GM19463 (cell line): ENCODE measurements around the gene JAK1.
"Not testable (repeated sequence)": the region's sequence is repeated elsewhere in the genome, so short reads cannot be mapped to it uniquely, and the experiment has no call there.

Experiments used
- ATAC-seq: cut with Tn5 transposase; IDR thresholded peaks from one replicate; pipeline ENCODE4 v1.9.1; 2021; ENCODE audit warnings: mild to moderate bottlenecking, moderate library complexity; ENCODE audit not compliant: unreplicated experiment

Gene JAK1

DNA sequence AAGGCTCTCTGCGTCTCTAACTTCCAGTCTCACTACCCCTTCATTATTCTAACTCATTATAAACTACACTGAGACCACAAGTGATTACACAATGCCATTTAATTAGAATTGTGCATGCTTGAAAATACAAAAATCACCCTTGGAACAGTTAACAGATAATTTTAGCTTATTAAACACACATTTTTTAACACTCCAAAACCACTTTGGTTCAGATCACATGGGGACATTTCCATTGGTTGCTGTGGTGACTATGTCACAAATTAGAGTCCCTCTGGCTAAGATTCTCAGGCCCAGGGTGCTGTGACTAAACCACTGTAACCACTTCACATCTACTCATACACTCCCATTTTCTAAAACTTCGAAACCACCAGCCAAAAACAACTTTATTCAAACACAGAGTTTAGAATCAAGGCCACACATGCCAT is 43.0 kb downstream of the JAK1 start:
- ATAC-seq, result no peak

DNA sequence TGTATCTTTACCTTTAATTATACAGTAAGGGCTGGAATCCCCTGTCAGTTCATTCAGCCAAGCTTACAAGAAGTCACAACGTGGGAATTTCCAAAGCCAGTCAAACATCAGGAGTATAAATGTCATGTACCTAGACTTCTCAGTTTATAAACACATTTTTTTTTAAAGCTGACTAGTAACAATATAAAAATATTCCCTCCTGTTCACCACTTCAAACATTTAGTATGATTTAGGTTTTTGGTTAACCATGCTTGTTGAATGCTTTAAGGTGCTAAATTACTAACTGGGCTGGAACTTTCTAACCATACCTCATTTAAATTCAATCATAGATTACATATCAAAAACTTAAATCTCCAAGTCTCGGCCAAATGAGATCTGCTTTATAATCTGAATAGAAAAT is 44.0 kb downstream of the JAK1 start:
- no peak for ATAC-seq

DNA sequence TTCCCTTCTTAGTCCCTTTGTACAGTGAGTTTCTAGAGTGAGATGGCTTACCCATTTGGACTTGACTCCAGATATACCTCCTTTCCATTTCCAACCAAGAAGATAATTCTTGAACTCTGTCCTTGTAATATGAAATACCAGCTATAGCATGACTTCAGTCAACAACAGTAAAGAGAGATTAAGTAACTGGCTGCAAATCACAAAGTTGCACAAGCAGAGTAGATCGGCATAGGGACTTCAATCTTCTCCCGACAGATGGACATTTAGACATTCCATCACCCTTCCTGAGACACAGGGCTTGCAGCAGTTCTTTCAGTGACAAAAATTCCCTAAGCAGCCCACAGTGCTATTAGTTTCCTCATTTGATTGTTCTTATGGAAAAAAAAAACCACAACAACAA is 44.6 kb downstream of the JAK1 start:
- ATAC-seq, result no peak

DNA sequence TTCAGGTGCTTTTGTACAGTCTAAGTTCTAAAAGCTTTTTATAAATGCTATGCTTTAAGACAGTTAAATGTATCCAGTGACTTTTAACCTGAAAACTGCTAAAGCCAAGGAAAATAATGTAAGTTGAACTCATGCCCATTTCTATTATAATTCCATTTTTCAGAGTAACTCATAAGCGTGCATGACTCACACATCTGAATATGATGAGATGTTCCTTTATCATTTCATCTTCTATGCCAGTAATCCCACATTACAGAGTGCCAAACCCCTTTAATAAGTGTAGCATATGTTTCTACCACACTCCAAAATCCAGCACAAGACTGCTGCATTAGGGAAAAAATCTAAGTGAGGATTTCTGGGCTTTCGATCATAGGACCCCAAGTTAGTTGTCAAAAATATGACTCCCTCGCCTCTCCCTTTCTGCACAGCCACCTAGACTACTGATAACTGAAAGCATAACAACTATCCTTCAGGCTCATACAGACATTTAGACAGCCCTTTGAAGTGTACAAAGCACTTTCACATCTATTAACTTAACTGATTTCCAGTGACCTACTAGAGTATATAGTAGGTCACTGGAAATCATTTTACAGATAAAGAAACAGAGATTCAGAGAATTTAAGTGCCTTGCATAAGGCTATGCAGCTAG is 45.3 kb downstream of the JAK1 start:
- ATAC-seq, result no peak

DNA sequence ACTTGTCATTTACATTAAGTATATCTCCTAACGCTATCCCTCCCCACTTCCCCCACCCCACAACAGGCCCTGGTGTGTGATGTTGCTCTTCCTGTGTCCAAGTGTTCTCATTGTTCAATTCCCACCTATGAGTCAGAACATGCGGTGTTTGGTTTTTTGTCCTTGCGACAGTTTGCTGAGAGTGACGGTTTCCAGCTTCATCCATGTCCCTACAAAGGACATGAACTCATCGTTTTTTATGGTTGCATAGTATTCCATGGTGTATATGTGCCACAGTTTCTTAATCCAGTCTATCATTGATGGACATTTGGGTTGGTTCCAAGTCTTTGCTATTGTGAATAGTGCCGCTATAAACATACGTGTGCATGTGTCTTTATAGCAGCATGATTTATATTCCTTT is 47.2 kb downstream of the JAK1 start:
- not testable (repeated sequence) for ATAC-seq

DNA sequence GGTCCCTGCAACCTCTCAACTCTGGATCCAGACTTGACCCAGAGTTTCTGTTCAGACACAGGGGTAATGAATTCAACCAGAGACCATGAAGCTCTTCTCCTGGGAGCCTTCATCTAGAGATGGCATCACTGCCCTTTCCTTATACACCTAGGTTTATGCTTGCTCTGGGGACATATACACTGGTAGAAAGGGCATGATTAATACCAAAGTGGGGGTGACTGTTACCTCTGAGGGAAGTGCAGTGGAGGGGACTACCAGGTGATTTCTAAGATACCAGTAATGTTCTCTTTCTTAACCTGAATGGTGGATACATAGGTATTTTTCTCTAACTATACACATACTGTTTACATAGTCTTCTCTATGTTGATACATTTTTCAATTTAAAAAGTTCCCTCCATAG is 48.4 kb downstream of the JAK1 start:
- ATAC-seq, result no peak

DNA sequence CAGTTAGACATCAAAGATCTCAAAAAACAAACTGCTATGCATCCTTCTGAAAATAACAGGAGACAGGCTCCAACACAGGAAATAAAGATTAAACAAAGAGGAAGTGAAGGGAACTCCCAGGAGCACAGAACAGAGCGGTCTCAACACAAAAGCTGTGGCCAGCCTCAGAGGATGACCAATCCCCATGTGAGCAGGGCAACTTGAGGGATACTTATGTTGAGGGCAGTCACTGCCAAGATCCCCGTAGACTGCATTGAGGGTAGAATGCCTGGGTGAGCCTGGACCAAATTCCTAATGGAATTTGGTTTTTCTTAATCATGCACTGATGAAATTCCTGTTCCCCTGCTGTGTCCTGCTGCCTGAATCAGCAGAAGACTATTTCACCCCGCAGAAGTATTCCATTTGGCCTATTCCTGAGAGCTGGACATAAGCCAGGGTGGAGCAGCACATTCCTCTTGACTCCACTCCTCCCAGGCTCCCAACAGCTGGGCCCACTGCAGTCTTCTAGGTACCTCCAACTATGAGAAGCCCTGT is 49.0 kb downstream of the JAK1 start:
- ATAC-seq, result no peak

DNA sequence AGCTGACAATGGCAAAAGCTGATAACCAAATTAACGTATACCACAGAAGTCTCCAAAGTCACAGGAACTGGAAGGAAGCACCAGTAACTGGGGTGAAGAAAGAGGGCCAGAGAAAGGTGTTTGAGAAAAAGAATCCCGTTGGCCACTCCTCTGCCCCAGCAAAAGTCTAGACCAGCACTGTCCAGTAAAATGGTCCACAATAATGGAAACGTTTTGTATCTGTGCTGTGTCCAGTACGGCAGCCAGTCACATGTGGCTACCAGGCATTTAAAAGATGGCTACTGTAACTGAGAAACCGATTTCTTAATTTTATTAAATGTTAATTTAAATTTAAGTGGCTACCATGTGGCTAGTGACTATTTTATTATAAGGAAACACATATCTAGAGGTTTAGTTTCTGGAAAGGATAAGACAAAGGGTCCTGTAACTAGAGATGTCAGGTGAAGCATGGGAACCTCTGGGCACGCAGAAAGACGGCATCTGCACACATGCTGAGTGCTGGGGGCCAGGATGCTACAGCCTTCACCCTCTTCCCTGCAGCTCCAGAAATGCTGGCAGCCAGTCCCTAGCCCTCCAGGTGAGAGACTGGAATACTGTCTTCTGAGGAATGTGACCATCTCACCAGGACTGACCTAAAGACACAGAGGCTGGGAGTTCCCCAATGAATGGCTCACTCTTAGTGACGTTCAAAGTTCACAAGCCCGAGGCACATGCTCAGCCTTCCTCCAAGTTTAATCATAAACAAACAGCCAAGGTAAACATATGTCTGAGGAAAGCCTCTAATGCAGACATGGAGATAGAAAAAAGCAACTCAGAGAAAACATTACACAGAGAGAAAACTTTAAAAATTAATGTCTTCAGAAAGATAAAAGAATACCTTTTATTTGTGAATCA is 50.7 kb downstream of the JAK1 start:
- no peak for ATAC-seq

DNA sequence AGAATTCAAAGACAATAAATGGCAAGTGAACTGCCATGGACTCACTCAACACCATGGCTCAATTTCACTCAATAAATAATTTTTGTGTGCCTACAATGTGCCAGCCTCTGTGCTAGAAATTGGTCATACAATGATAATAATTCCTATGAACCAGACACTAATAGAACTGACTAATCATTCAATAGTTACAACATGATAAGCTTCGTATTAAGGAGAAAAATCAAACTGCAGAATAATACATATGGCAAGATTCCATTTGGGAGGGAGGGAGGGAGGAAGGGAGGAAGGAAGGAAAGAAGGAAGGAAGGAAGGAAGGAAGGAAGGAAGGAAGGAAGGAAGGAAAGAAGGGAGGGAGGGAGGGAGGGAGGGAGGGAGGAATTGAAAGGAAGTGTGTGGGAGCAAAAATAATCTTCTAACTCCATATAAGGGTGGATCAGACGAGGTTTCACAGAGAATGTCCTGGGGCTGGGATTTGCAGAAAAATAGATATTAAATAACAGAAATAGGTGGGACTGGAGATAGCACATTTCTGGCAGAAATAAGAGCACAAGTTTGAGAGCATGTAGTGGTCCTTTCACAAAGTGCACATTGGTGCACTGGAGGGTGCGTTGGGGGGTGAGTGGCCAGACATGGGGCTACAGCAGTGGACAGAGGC is 52.9 kb downstream of the JAK1 start:
- ATAC-seq, result no peak

DNA sequence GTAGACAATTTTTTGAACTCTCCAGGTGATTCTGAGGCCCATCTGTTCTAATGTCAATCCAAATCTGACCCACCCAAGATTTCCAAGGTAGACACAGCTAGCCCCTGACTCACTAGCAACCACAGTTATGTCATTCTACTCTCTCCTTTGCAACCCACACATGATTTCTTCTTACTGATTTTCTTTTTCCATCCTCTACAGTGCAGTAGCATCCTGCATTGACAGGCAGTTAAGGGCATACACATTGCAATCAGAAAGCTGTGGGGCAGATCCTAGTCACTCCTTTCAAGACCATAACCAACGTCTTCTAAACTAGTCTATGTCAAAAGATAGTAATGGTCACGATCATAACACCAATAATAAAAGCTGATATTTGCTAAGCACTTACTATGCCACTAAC is 54.2 kb downstream of the JAK1 start:
- no peak for ATAC-seq

DNA sequence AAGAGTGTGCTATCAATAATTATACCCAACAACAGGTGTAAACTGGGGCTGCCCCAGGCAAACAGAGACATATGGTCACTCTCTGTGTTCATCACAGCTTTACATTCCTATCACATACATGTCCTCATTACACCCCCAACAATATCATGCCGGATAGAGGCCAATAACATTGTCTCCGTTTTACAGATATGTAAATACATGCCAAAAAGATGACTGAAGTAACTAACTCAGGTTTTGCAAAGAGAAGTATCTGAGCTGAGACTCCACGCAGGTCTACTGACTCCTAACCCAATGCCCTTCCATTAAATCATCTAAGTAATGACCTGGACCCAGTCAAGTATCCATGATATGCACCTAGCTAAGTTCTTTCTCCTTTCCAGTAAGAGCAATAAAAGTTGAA is 55.0 kb downstream of the JAK1 start:
- no peak for ATAC-seq

DNA sequence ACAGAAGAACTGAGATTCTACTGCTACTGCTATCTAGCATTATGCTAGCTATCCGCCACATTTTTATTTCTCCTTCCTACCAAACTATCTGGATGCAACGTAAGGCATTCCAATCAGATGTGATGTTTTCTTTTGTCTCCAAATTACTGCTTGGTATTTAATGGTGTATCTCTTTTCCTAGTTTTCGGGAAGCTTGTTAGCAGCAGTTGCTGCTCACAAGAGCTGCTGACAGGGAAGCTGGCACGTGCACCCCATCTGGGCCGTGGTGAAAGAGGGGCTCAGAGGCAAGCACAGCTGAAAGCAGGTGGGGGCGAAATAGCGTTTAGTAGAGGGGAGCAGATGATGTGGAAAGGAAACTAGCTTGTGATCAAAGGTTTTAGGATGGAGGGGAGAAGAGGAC is 57.3 kb downstream of the JAK1 start:
- no peak for ATAC-seq

DNA sequence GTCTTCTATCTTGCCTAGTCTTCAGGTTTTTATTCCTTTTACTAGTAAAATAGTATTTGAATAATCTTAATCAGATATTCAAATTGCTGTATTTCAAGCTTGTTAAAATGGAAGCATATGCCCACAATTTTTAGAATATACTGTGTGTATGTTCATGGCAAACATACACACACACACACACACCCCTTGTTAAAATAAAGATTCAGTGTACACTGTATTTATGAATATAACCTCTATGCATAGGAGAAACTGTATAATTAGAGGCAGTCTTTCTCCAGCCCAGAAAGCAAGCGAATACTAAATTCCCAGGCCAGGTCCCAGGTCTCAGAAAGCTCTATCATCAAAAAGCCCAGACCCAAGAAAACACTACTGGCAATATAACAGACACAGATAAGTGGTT is 57.8 kb downstream of the JAK1 start:
- ATAC-seq, result no peak

DNA sequence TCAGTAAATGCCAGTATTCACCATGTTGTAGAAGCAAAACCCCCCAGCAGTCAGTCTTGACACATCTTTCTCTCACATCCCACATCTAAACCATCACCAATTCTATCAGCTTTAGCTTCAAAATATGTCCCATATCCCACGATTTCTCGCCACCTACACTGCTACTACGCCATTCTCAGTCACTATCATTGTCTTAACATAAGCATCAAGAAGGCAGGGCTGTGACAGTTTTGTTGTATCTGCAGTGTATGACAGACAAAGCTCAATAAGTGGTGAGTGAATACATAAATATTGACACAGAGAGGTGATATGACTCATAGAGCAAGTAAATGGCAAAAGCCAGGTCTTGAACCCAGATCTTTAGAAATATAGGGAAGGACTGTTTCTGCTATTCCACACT is 59.9 kb downstream of the JAK1 start:
- ATAC-seq, result no peak

DNA sequence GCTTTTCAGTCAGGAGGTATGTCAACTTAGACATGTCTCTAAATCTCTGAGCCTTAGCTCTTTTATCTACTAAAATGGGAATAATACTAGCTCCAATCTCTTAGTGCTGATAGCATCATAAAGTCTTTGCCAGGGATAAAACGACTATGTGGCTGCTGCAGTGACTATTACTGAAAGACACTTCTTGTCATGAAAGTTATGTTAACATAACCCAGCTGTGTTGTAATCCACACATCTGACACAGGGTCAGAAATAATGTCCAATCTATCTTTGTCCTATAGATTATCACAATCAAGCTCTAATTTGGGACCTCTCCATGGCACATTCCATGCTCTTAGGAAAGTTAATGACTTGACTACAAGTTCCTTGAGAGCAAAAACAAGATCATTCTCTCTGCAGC is 62.8 kb downstream of the JAK1 start:
- ATAC-seq, result no peak

DNA sequence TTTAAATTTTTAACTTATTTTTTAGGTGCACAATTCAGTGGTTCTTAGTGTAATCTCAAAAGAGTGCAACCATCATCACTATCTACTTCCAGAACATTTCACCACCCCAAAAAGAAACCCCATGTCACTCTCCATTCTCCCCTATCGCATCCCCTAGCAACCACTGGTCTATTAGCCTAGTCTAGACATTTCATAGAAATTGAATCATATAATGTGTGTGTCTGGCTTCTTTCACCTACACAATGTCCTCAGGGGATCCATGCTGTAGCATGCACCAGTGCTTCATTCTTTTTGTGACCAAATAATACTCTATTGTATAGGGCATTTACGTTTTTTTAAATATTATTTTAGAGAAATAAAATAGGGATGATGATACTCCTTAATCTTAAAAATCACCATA is 64.7 kb downstream of the JAK1 start:
- no peak for ATAC-seq

DNA sequence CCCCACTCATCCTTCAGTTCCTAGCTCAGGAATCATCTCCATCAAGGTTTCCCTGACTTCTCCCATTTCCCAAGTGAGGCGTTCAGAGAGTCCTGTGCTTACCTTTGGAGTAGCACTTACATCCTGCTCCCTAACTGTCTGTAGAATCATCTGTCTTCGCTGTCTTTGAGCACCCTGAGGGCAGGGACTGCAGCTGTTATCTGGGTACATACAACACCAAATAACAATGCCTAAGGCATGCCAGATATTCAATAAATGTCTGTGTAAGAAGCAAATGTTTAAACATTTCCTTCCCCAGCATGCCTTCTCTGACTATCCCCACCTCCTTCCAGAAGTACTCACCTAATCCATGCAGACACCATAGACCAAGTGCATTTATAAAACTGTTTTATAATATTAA is 65.4 kb downstream of the JAK1 start:
- no peak for ATAC-seq

DNA sequence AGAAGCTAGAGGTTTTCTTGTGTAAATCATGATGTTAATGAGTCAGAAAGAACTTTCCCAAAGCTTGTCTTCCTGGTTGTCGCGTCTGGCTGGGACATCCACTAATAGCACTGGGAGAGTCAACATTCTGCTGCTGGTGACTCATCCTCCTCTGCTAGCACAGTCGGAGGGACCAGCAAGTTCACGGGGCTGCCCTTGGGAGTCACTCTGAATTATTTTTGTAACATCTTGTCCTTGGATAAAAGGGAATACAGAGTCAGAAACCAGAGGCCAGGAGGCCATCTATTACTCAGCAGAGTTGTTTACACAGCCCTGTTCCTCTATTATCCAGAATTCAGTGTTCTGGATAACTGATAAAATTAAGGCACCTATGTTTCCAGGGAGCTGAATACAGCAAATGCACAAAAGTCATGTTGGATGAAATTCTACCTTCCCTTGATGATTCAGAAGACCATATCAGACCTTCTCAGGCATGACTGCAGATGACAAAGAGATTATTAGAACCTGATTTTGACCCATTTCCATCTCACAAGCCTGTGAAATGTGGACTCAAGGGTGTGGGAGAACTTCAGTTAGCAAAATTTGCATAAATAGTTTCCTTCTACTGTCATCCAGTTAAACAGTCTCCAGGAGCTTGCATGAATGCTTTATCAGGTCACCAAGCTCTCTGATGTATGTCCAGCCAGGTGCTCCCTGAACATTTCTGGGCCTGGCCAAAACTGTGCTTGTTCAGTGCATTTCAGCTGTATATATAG is 68.1 kb downstream of the JAK1 start:
- ATAC-seq, result peak; percentile 72

DNA sequence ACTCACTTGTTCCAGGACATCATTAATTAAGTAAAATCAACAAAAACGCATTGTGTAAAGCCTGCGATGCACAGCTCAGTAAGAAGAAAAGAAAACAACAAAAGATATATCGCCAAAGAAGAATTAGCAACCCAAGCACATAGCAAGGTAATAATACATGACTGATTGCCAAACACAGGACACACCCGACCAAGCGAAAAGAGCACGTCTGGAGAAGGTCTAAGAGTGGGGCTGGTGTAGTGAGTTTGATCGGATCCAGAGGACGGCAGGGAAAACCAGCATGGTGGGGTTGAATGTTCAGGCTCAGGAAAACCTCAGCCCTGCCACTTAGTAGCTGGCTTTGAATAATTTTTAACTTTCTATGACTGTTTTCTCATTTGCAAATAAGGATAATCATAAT is 69.8 kb downstream of the JAK1 start:
- ATAC-seq, result no peak

DNA sequence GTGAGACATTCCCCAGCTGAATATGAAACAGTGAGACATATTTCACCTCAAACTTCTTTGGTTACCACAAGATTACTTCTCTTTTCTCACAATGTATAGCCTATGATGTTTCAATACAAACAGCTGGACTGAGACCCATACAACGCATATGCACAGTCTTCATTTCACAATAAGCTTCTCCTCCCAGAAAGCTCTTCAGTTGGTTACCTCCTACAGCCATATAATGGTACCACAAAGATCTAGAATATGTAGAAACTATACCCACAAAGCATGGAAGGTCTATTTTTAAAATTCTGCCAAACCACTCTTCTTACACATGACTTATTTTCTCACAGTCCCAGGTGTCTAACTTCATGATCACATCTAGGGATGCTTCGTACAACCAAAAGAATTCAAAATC is 70.8 kb downstream of the JAK1 start:
- ATAC-seq, result peak; percentile 53
